ENCODE measurements around the gene RALGAPA2. TPM values are rescaled to one million over a fixed set of nuclear protein-coding genes. Genes with fewer than 3 reads are reported as not detected.

The RALGAPA2 gene
- total RNA-seq, 1 experiment from 2014 or later: 13.4 TPM

DNA sequence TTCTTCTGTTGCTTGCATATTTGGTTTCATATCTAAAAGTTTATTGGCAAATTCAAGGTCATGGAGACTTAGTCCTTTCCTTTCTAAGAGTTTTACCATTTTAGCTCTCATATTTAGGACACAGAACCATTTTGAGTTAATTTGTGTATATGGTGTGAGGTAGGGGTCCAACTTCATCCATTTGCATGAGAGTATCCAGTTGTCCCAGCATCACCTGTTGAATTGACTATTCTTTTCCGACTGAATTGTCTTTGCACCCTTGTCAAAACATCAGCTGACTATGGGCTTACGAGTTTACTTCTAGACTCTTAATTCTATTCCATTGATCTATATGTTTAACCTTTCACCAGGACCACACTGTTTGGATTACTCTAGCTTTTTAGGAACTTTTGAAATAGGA lies 157.5 kb downstream of the RALGAPA2 start:
- ATAC-seq (no peak), DNase-seq (ENCODE audit: low read depth, low spot score) (no peak)
- CTCF ChIA-PET: no interaction called here
- TF ChIP-seq, protein P1, sequence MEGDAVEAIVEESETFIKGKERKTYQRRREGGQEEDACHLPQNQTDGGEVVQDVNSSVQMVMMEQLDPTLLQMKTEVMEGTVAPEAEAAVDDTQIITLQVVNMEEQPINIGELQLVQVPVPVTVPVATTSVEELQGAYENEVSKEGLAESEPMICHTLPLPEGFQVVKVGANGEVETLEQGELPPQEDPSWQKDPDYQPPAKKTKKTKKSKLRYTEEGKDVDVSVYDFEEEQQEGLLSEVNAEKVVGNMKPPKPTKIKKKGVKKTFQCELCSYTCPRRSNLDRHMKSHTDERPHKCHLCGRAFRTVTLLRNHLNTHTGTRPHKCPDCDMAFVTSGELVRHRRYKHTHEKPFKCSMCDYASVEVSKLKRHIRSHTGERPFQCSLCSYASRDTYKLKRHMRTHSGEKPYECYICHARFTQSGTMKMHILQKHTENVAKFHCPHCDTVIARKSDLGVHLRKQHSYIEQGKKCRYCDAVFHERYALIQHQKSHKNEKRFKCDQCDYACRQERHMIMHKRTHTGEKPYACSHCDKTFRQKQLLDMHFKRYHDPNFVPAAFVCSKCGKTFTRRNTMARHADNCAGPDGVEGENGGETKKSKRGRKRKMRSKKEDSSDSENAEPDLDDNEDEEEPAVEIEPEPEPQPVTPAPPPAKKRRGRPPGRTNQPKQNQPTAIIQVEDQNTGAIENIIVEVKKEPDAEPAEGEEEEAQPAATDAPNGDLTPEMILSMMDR (IDR thresholded peaks at IDR 0.05): no peak
- no peak for TF ChIP-seq REST (IDR thresholded peaks at IDR 0.05; ENCODE audit: insufficient read depth in 1 of 2, low read depth in 2 of 2, low read length in 1 of 2)
- no peak for TF ChIP-seq SIN3A (IDR thresholded peaks at IDR 0.05; ENCODE audit: borderline replicate concordance, insufficient read depth, low read depth, low read length)
- TF ChIP-seq POLR2AphosphoS5 (IDR thresholded peaks at IDR 0.05; ENCODE audit: low read depth, low read length): no peak
- intact Hi-C loops (cut with micrococcal nuclease; ENCODE audit: unreplicated experiment) (no loop called here), in situ Hi-C loops (cut with HindIII; ENCODE audit: low pct_unique_long_range_greater_than_20kb, low sequenced_read_pairs) (no loop called here)
- no peaks in the 10 kb centered on the region for H3K36me3 ChIP-seq (ENCODE audit: control insufficient read depth, insufficient read depth, low read length)
- no peaks in the 10 kb centered on the region for H3K4me1 ChIP-seq (ENCODE audit: control insufficient read depth, insufficient read depth, low read length)
- POLR2A ChIA-PET: no interaction called here
- H3K9me3 ChIP-seq (ENCODE audit: control insufficient read depth, insufficient read depth, low read depth, low read length): no peaks in the 10 kb centered on the region
- H3K27ac ChIP-seq (ENCODE audit: low read length): no peak overlapping the region
- no TSS peak for BruUV-seq (replicated peaks)
- H3K4me3 ChIP-seq (ENCODE audit: low read depth in 2 of 2, low read length in 2 of 2): no peak overlapping the region
- H3K27me3 ChIP-seq (ENCODE audit: control insufficient read depth, insufficient read depth, low read length): no peaks in the 10 kb centered on the region

GRCh38 chr20:20553541-20553940 lies 158.9 kb downstream of the RALGAPA2 start:
- Histone ChIP-seq H3K36me3 (ENCODE audit: control insufficient read depth, insufficient read depth, low read length) (no peaks in the 10 kb centered on the region), H3K4me3 (ENCODE audit: low read depth in 2 of 2, low read length in 2 of 2) (no peak overlapping the region), H3K9me3 (ENCODE audit: control insufficient read depth, insufficient read depth, low read depth, low read length) (no peaks in the 10 kb centered on the region), H3K27me3 (ENCODE audit: control insufficient read depth, insufficient read depth, low read length) (no peaks in the 10 kb centered on the region), H3K4me1 (ENCODE audit: control insufficient read depth, insufficient read depth, low read length) (no peaks in the 10 kb centered on the region), H3K27ac (ENCODE audit: low read length) (no peak overlapping the region)
- in situ Hi-C loops (cut with HindIII; ENCODE audit: low pct_unique_long_range_greater_than_20kb, low sequenced_read_pairs) (no loop called here), intact Hi-C loops (cut with micrococcal nuclease; ENCODE audit: unreplicated experiment) (no loop called here)
- TF ChIP-seq REST (IDR thresholded peaks at IDR 0.05; ENCODE audit: insufficient read depth in 1 of 2, low read depth in 2 of 2, low read length in 1 of 2) (no peak), SIN3A (IDR thresholded peaks at IDR 0.05; ENCODE audit: borderline replicate concordance, insufficient read depth, low read depth, low read length) (no peak), POLR2AphosphoS5 (IDR thresholded peaks at IDR 0.05; ENCODE audit: low read depth, low read length) (no peak), TCF7L2 (IDR thresholded peaks at IDR 0.05; ENCODE audit: low read depth, low read length) (no peak)
- TF ChIP-seq, protein P1 (IDR thresholded peaks at IDR 0.05): no peak
- DNase-seq (ENCODE audit: low read depth, low spot score) (no peak), ATAC-seq (no peak)
- no TSS peak for BruUV-seq (replicated peaks)
- ChIA-PET POLR2A (interaction anchor here (0.6 kb wide), 1 partner anchor 10 kb away, joined by 3 read pairs; no protein-coding TSS in a partner anchor), CTCF (no interaction called here)

Measured in Panc1 (cell line).